ENCODE data around the gene PHLDB3. TPM values are rescaled to one million over a fixed set of nuclear protein-coding genes. Genes with fewer than 3 reads are reported as not detected.

Gene PHLDB3
- total and polyA plus RNA-seq, 2 of the 13 experiments (the other 11 are each of a cell fraction or from before 2014, with no cell fraction given) = 11.3 to 14.5 TPM

- TF ChIP-seq ZNF138 (CRISPR knock-in tag; IDR thresholded peaks at IDR 0.05; ENCODE audit: low read depth) (no peak), ZNF790 (CRISPR knock-in tag; IDR thresholded peaks at IDR 0.05; ENCODE audit: borderline replicate concordance) (no peak), ZNF550 (CRISPR knock-in tag; IDR thresholded peaks at IDR 0.05; ENCODE audit: borderline replicate concordance) (no peak), MLLT10 (CRISPR knock-in tag; IDR thresholded peaks at IDR 0.05) (no peak), LCORL (IDR thresholded peaks at IDR 0.05) (no peak), LCORL (CRISPR knock-in tag; IDR thresholded peaks at IDR 0.05) (no peak), GMEB1 (CRISPR knock-in tag; IDR thresholded peaks at IDR 0.05; ENCODE audit: borderline replicate concordance) (no peak; the same call in 1 of the 2 replicates), E2F2 (CRISPR knock-in tag; IDR thresholded peaks at IDR 0.05; ENCODE audit: borderline replicate concordance) (0 out of 2 replicates have a peak, but pooled peaks have one; percentile 11), ZNF646 (CRISPR knock-in tag; IDR thresholded peaks at IDR 0.05) (no peak), ZXDC (CRISPR knock-in tag; IDR thresholded peaks at IDR 0.05) (no peak), SSRP1 (CRISPR knock-in tag; IDR thresholded peaks at IDR 0.05) (no peak), TOE1 (CRISPR knock-in tag; IDR thresholded peaks at IDR 0.05) (no peak), ZNF382 (CRISPR knock-in tag; IDR thresholded peaks at IDR 0.05; ENCODE audit: borderline replicate concordance) (no peak), ZNF816 (CRISPR knock-in tag; IDR thresholded peaks at IDR 0.05; ENCODE audit: borderline replicate concordance) (no peak), ZSCAN12 (CRISPR knock-in tag; IDR thresholded peaks at IDR 0.05) (no peak)
These were observed 783 bp downstream of the PHLDB3 start (continued) for GRCh38 chr19:43503501-43504425.
